ENCODE data around the gene MSH6. TPM values are rescaled to one million over a fixed set of nuclear protein-coding genes. Genes with fewer than 3 reads are reported as not detected.
"Not testable (repeated sequence)": the region's sequence is repeated elsewhere in the genome, so short reads cannot be mapped to it uniquely, and the experiment has no call there.

MSH6 gene
- total and polyA plus RNA-seq, 10 donors: 6.2 to 33.1 (median 26.4) TPM

DNA sequence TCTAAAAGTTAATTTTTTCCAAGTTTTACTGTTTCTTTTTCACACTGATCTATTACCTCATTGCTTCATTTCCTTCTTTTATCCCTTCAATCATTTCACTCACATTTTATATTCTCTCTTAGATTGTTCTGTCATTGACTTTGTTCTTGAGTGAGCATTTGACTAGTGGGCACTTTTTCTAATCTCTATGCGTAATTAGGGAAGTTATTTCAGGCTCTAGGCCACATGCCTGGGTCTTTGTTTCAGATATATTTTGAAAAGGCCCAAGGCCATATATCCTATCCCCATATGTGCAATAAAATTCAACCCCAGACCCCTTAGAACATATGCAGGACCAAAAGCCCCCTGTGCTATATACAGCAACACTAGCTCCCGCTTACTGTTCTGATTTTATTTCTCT lies 61.2 kb downstream of the MSH6 start:
- H3K27ac ChIP-seq: peak overlapping the region in 1 of 8 donors; percentile 40
- WGBS, 5 donors: 72 to 88% (median 81%) methylated on average over 2 of the region's 2 CpGs
- no peak overlapping the region for H3K4me3 ChIP-seq
- H3K4me1 ChIP-seq: peaks cover 0 to 63% (median 22%) of the 10 kb centered on the region in 6 donors
- DNase-seq: no peak
- H3K27me3 ChIP-seq (replicated peaks in 1 of 7): no peaks in the 10 kb centered on the region
- TF ChIP-seq CTCF (IDR thresholded peaks at IDR 0.05 in 8 of 11, conservative IDR thresholded peaks at IDR 0.05 in 3 of 11): no peak
- peaks cover 0 to 37% (median 6%) of the 10 kb centered on the region in 6 donors for H3K36me3 ChIP-seq
- H3K9me3 ChIP-seq: no peaks in the 10 kb centered on the region
- intact Hi-C loops (cut with DNase I; ENCODE audit: low total_unique reads): no loop called here

- no peak for DNase-seq
- Histone ChIP-seq H3K27me3 (replicated peaks in 1 of 7) (no peaks in the 10 kb centered on the region), H3K9me3 (no peaks in the 10 kb centered on the region), H3K4me3 (no peak overlapping the region), H3K36me3 (peaks cover 0 to 35% (median 0%) of the 10 kb centered on the region in 6 donors), H3K27ac (no peak overlapping the region), H3K4me1 (peaks cover 0 to 89% (median 26%) of the 10 kb centered on the region in 6 donors)
- TF ChIP-seq POLR2A (IDR thresholded peaks at IDR 0.05) (no peak), POLR2AphosphoS5 (IDR thresholded peaks at IDR 0.05) (no peak), CTCF (IDR thresholded peaks at IDR 0.05 in 8 of 11, conservative IDR thresholded peaks at IDR 0.05 in 3 of 11) (no peak)
- intact Hi-C loops (cut with DNase I; ENCODE audit: low total_unique reads): no loop called here
- WGBS, 5 donors: 84 to 96% (median 91%) methylated on average over 2 of the region's 2 CpGs
Measured at GRCh38 chr2:47849368-47849767, 66.4 kb downstream of the MSH6 start.

GRCh38 chr2:47850198-47850597 lies 67.3 kb downstream of the MSH6 start:
- DNase-seq: no peak
- intact Hi-C loops (cut with DNase I; ENCODE audit: low total_unique reads): no loop called here
- peaks cover 0 to 35% (median 0%) of the 10 kb centered on the region in 6 donors for H3K36me3 ChIP-seq
- no peak overlapping the region for H3K4me3 ChIP-seq
- 78 to 98% (median 96%) methylated on average over 1 of the region's 1 CpG for WGBS, 5 donors
- no peak for TF ChIP-seq CTCF (IDR thresholded peaks at IDR 0.05 in 8 of 11, conservative IDR thresholded peaks at IDR 0.05 in 3 of 11)
- TF ChIP-seq POLR2AphosphoS5 (IDR thresholded peaks at IDR 0.05): no peak
- TF ChIP-seq POLR2A (IDR thresholded peaks at IDR 0.05): no peak
- H3K27ac ChIP-seq: no peak overlapping the region
- H3K4me1 ChIP-seq: peaks cover 0 to 89% (median 26%) of the 10 kb centered on the region in 6 donors
- no peaks in the 10 kb centered on the region for H3K27me3 ChIP-seq (replicated peaks in 1 of 7)
- no peaks in the 10 kb centered on the region for H3K9me3 ChIP-seq

GRCh38 chr2:47853067-47853777 lies 70.3 kb downstream of the MSH6 start:
- H3K4me3 ChIP-seq; H3K9me3 ChIP-seq; H3K27me3 ChIP-seq (replicated peaks in 1 of 7); H3K27ac ChIP-seq; DNase-seq; intact Hi-C loops (cut with DNase I; ENCODE audit: low total_unique reads): not testable (repeated sequence)
- H3K4me1 ChIP-seq: peaks cover 14 to 94% (median 52%) of the 10 kb centered on the region in 6 donors
- H3K36me3 ChIP-seq: peaks cover 0 to 14% (median 0%) of the 10 kb centered on the region in 6 donors
- 91 to 96% (median 92%) methylated on average over 8 of the region's 8 CpGs for WGBS, 5 donors

Small RNAs within 50 kb of the gene (small RNA-seq; reads per million reads assigned to genes)
- 0 reads per million in 4 donors for gene RF00026
- 0 reads per million in 4 donors for gene RPL36AP15

Other genes starting within 250 kb of the MSH6 start
- gene KCNK12, start 212.2 kb upstream of the MSH6 start, total RNA-seq: under 1 TPM in 6 of 7 donors, not detected in 1; 0.06 to 0.09 (median 0.08) TPM
- gene KCNK12, start 212.2 kb upstream of the MSH6 start, polyA plus RNA-seq: under 1 TPM; 0.03 to 0.27 (median 0.09) TPM
- gene FBXO11, start 123.4 kb downstream of the MSH6 start, total RNA-seq: 10 to 100 TPM; 64.8 to 91.3 (median 78.5) TPM
- 10 to 100 TPM; 23.9 to 35.6 (median 27.8) TPM for gene FBXO11, start 123.4 kb downstream of the MSH6 start, polyA plus RNA-seq